GM12865 (cell line): Measurements from ENCODE around the gene ADCY2.

Experiments used
- DNase-seq: peaks from one replicate; pipeline ENCODE4 v3.0.0; 2010; ENCODE audit warnings: low read depth
- H3K4me3 ChIP-seq: 2 replicates; pipeline ENCODE4 v1.5.1; 2011; ENCODE audit warnings: mild to moderate bottlenecking, low read depth, low read length, control low read depth
- TF ChIP-seq, protein P1 (sequence below): IDR thresholded peaks from 2 replicates; pipeline ENCODE4 v1.5.1; 2011; ENCODE audit warnings: low read length, control low read depth, low read depth, inconsistent platforms; ENCODE audit not compliant: insufficient read depth; ENCODE audit errors: missing control alignments

ADCY2 gene

GRCh38 chr5:7868773-7869473 is 473.0 kb downstream of the ADCY2 start, which contains the start of the genes FASTKD3 and MTRR:
TSS of gene FASTKD3 (minus strand) at chr5:7869031. CDS start at chr5:7868083, 948 bp downstream.
TSS of gene MTRR (plus strand) at chr5:7869148. CDS start at chr5:7870795, 1,647 bp downstream.
- H3K4me3 ChIP-seq: peak within 1 kb of the TSS; percentile 87
- DNase-seq: peak; percentile 95
- TF ChIP-seq, protein P1, sequence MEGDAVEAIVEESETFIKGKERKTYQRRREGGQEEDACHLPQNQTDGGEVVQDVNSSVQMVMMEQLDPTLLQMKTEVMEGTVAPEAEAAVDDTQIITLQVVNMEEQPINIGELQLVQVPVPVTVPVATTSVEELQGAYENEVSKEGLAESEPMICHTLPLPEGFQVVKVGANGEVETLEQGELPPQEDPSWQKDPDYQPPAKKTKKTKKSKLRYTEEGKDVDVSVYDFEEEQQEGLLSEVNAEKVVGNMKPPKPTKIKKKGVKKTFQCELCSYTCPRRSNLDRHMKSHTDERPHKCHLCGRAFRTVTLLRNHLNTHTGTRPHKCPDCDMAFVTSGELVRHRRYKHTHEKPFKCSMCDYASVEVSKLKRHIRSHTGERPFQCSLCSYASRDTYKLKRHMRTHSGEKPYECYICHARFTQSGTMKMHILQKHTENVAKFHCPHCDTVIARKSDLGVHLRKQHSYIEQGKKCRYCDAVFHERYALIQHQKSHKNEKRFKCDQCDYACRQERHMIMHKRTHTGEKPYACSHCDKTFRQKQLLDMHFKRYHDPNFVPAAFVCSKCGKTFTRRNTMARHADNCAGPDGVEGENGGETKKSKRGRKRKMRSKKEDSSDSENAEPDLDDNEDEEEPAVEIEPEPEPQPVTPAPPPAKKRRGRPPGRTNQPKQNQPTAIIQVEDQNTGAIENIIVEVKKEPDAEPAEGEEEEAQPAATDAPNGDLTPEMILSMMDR: no peak

- peak overlapping the region; percentile 87 for H3K4me3 ChIP-seq
- TF ChIP-seq, protein P1: no peak
- DNase-seq: peak; percentile 46
These were observed 473.7 kb downstream of the ADCY2 start for GRCh38 chr5:7869474-7870136.

- no peak overlapping the region for H3K4me3 ChIP-seq
- TF ChIP-seq, protein P1: no peak
- peak; percentile 68 for DNase-seq
These were observed 475.7 kb downstream of the ADCY2 start for GRCh38 chr5:7871653-7872052.

DNA sequence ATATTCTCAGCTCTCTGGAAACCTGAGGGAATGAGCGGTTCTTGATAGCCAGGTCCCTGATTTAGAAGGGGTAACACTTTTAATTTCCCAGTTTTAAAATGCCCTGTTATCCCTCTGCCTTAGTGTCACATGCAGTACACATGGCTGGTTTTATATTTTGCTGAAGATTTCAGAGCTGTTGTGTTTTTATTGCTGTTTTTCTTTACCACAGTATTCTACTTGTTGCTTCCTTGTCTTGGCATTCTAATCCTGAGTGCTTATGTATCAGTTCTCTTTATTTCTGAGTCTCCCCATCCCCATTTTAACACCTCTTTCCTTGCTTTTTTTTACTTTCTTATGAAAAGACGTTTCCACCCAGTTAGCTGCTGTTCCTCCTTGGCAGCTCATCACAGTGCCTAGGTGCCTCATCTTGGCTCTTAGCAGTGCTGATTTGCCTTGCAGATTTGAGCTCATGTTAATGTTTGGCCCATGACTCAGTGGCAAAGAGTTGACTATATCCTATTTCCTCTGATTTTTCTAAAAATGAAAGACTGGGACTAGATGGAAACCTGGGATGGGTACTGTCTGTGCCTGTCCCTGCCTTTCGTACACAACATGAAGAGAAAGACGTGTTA is 476.7 kb downstream of the ADCY2 start:
- H3K4me3 ChIP-seq: no peak overlapping the region
- TF ChIP-seq, protein P1: no peak
- DNase-seq: no peak

DNA sequence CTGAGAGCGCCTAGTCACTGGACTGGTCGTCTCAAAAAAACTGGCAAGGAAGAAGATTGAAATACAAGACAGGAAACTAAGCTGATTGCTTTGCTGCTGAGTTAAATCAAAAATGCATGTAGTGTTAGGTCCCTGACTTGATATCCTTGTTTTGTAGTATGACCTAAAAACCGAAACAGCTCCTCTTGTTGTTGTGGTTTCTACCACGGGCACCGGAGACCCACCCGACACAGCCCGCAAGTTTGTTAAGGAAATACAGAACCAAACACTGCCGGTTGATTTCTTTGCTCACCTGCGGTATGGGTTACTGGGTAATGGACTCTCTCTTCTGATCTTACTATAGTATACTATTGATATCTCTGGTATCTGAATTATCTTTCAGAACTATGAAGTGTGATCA is 477.3 kb downstream of the ADCY2 start:
- peak; percentile 62 for DNase-seq
- H3K4me3 ChIP-seq: no peak overlapping the region
- TF ChIP-seq, protein P1: no peak

DNA sequence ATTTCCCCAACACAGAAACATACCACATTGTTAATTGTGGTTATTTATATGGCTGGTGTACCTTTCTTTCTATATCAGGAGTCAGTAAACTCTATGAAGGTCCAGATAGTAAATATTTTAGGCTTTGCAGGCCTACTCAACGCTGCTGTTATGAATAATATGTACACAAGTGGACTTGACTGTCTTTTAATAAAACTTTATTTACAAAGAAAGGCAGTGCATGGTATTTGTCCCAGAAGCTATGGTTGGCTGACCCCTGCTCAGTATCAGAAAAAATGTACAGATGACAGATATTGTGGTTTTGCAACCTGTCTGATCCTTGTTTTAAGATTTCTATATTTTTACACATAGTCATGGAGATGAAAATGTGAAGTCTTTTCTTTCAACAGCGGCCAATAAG is 478.7 kb downstream of the ADCY2 start:
- H3K4me3 ChIP-seq: no peak overlapping the region
- DNase-seq: no peak
- TF ChIP-seq, protein P1: no peak
